Uterus (tissue), 4 donors: Measurements from ENCODE around the gene SAP25. TPM values are rescaled to one million over a fixed set of nuclear protein-coding genes. Genes with fewer than 3 reads are reported as not detected.
"Not testable (repeated sequence)": the region's sequence is repeated elsewhere in the genome, so short reads cannot be mapped to it uniquely, and the experiment has no call there.

ENCODE experiments used
- DNase-seq, 2 donors: peaks; one replicate each; pipeline ENCODE4 v3.0.0-alpha.2; 2019 to 2020
- H3K27ac ChIP-seq, 2 donors: fragments of 200-600 bp; sonication (generic); 1 replicate in 1 of 2; 2 replicates in 1 of 2; pipeline ENCODE4 v1.5.1; 2016 to 2018
- H3K27me3 ChIP-seq, 2 donors: fragments of 200-600 bp; sonication (generic); one replicate each; pipeline ENCODE4 v1.5.1; 2018 to 2019; ENCODE audit warnings: control low read depth in 1 of 2
- H3K36me3 ChIP-seq, 2 donors: fragments of 200-600 bp; sonication (generic); one replicate each; pipeline ENCODE4 v1.5.1; 2019; ENCODE audit warnings: control low read depth in 1 of 2
- H3K4me1 ChIP-seq, 2 donors: fragments of 200-600 bp; sonication (generic); one replicate each; pipeline ENCODE4 v1.5.1; 2018 to 2019; ENCODE audit warnings: control low read depth in 1 of 2
- H3K4me3 ChIP-seq, 2 donors: fragments of 200-600 bp; sonication (generic); 1 replicate in 1 of 2; 2 replicates in 1 of 2; pipeline ENCODE4 v1.5.1; 2018 to 2019; ENCODE audit warnings: mild to moderate bottlenecking in 1 of 2
- H3K9me3 ChIP-seq, 2 donors: fragments of 200-600 bp; sonication (generic); one replicate each; pipeline ENCODE4 v1.5.1; 2019; ENCODE audit warnings: control low read depth in 1 of 2
- POLR2A ChIP-seq, 2 donors: fragments of 450-650 bp; IDR thresholded peaks; one replicate each; pipeline ENCODE4 v1.6.1; 2016; ENCODE audit warnings: antibody characterized with exemption in 2 of 2, mild to moderate bottlenecking in 1 of 2, moderate library complexity in 1 of 2
- intact Hi-C: fragments of 100-400 bp; cut with DNase I; formaldehyde crosslinking; loops from one replicate; pipeline ENCODE4 v1.15.1; 2023; ENCODE audit warnings: low total_unique reads
- small RNA-seq: library from RNA; depleted of rRNA; stranded (forward); fragments of <200 nt; gene quantifications from one replicate; pipeline ENCODE3, GENCODE V24; 2016
- total RNA-seq, 4 donors: library from RNA; depleted of rRNA in 3 of 4; stranded (reverse); fragments of >200 nt in 3 of 4; gene quantifications; one replicate each; pipeline versions ENCODE4 v1.1.0 to v1.2.4, GENCODE V29; 2014 to 2023
- TF ChIP-seq, protein P1 (sequence below), 4 experiments: fragments of 200-600 bp in 2 of 4; fragments of 450-650 bp in 2 of 4; sonication (generic) in 2 of 4; IDR thresholded peaks; one replicate each; pipeline ENCODE4 v1.5.1; 2016 to 2019; ENCODE audit warnings: antibody characterized with exemption in 4 of 4, mild to moderate bottlenecking in 2 of 4, moderate library complexity in 1 of 4
- donor health status: DM: yes; HTN: yes; CAD: no.

SAP25 gene
- total RNA-seq, 4 donors from 2014 or later = 0.69 to 6.0 TPM; not detected in 2

DNA sequence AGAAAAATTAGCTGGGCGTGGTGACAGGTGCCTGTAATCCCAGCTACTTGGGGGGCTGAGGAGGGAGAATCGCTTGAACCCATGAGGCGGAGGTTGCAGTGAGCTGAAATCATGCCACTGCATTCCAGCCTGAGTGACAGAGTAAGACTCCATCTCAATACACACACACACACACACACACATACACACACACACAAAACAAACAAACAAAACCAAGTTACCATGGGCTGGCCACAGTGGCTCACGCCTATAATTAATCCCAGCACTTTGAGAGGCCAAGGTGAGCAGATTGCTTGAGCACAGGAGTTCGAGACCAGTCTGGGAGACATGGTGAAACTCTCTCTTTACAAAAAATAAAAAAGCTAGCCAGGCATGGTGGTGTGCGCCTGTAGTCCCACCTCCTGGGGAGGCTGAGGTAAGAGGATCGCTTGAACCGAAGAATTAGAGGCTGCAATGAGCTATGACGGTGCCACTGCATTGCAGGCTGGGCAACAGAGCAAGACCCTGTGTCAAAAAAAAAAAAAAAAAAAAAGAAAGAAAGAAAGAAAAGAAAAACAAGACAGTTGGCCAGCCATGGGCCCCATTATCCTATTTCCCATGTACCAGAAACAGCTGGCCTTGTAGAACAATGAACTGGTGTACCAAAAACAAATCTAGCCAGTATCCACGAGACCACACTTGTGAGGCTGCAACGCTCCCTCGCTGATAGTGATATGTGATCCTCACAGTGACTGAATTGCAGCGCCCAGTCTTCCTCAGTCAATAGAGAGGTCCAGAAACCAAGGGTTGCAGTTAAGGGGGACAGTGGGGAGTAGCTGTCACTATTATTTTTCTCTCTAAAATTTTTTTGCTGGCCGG lies 41.3 kb downstream of the SAP25 start:
- Histone ChIP-seq H3K36me3 (no peaks in the 10 kb centered on the region), H3K9me3 (no peaks in the 10 kb centered on the region), H3K27me3 (no peaks in the 10 kb centered on the region), H3K4me1 (no peaks in the 10 kb centered on the region), H3K4me3 (no peak overlapping the region), H3K27ac (no peak overlapping the region)
- intact Hi-C loops = no loop called here
- no peak for DNase-seq
- TF ChIP-seq POLR2A (IDR thresholded peaks at IDR 0.05) = no peak
- TF ChIP-seq, protein P1, sequence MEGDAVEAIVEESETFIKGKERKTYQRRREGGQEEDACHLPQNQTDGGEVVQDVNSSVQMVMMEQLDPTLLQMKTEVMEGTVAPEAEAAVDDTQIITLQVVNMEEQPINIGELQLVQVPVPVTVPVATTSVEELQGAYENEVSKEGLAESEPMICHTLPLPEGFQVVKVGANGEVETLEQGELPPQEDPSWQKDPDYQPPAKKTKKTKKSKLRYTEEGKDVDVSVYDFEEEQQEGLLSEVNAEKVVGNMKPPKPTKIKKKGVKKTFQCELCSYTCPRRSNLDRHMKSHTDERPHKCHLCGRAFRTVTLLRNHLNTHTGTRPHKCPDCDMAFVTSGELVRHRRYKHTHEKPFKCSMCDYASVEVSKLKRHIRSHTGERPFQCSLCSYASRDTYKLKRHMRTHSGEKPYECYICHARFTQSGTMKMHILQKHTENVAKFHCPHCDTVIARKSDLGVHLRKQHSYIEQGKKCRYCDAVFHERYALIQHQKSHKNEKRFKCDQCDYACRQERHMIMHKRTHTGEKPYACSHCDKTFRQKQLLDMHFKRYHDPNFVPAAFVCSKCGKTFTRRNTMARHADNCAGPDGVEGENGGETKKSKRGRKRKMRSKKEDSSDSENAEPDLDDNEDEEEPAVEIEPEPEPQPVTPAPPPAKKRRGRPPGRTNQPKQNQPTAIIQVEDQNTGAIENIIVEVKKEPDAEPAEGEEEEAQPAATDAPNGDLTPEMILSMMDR (IDR thresholded peaks at IDR 0.05) = no peak

DNA sequence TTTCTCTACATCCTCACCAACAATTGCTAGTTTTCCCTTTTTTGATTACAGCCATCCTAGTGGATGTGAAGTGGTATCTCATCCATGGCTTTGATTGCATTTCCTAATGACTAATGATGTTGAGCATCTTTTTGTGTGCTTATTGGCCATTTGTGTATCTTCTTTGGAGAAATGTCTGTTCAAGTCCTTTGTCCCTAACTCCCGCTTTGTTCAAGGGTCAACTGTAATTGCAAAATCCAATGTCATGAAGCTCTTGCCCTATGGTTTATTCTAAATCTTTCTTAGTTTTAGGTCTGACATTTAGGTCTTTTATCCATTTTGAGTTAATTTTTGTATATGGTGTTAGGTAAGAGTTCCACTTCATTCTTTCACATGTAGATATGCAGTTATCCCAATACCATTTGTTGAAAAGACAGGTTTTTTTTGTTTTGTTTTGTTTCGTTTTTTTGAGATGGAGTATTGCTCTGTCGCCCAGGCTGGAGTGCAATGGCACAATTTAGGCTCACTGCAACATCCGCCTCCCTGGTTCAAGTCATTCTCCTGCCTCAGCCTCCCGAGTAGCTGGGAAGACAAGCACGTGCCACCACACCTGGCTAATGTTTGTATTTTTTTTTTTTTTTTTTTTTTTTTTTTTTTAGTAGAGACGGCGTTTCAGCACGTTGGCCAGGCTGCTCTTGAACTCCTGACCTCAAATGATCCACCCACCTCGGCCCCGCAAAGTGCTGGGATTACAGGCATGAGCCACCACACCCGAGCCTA lies 45.4 kb downstream of the SAP25 start:
- H3K9me3 ChIP-seq, H3K27me3 ChIP-seq, H3K4me3 ChIP-seq, H3K4me1 ChIP-seq, H3K27ac ChIP-seq, H3K36me3 ChIP-seq, DNase-seq, intact Hi-C loops: not testable (repeated sequence)

DNA sequence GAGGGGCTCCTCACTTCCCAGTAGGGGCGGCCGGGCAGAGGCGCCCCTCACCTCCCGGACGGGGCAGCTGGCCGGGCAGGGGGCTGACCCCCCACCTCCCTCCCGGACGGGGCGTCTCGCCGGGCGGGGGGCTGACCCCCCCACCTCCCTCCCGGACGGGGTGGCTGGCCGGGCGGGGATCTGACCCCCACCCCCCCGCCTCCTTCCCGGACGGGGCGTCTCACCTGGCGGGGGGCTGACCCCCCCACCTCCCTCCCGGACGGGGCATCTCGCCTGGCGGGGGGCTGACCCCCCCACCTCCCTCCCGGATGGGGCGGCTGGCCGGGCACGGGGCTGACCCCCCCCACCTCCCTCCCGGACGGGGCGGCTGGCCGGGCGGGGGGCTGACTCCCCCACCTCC lies 50.5 kb downstream of the SAP25 start:
- H3K4me3 ChIP-seq, H3K36me3 ChIP-seq, H3K27ac ChIP-seq, DNase-seq, intact Hi-C loops, H3K9me3 ChIP-seq, H3K4me1 ChIP-seq, H3K27me3 ChIP-seq: not testable (repeated sequence)

Small RNA genes lying within 50 kb of the gene (small RNA-seq; reads per million reads assigned to genes)
- gene RN7SL416P (not detected), gene SAP25 (not detected)

Other genes starting within 250 kb of the SAP25 start
- 10 to 100 TPM; 13.4 to 66.1 (median 56.3) TPM for gene PILRB, start 215.8 kb downstream of the SAP25 start, total RNA-seq
- 10 to 100 TPM in 1 of 4 donors, 1 to 10 TPM in 3; 3.3 to 20.6 (median 6.7) TPM for gene PILRA, start 200.4 kb downstream of the SAP25 start, total RNA-seq
- 1 to 10 TPM in 3 of 4 donors, not detected in 1; 1.5 to 6.1 (median 5.2) TPM for gene ZCWPW1, start 145.2 kb downstream of the SAP25 start, total RNA-seq
- gene MEPCE, start 144.1 kb downstream of the SAP25 start, total RNA-seq = 10 to 100 TPM; 21.2 to 44.2 (median 30.2) TPM
- 10 to 100 TPM in 2 of 4 donors, 1 to 10 TPM in 2; 7.4 to 39.7 (median 17.8) TPM for gene PPP1R35, start 137.4 kb downstream of the SAP25 start, total RNA-seq
- 10 to 100 TPM in 1 of 4 donors, 1 to 10 TPM in 2, not detected in 1; 1.4 to 22.1 (median 1.8) TPM for gene SPACDR, start 109.6 kb downstream of the SAP25 start, total RNA-seq
- gene TSC22D4, start 94.7 kb downstream of the SAP25 start, total RNA-seq = 10 to 100 TPM; 17.6 to 40.3 (median 19.5) TPM
- gene NYAP1, start 90.0 kb downstream of the SAP25 start, total RNA-seq = 1 to 10 TPM in 2 of 4 donors, under 1 TPM in 2; 0.29 to 6.5 (median 2.4) TPM
- 10 to 100 TPM in 3 of 4 donors, 1 to 10 TPM in 1; 6.8 to 64.4 (median 20.4) TPM for gene AGFG2, start 34.7 kb downstream of the SAP25 start, total RNA-seq
- 100 to 1,000 TPM in 1 of 4 donors, 10 to 100 TPM in 3; 11.5 to 179 (median 56.8) TPM for gene LRCH4, start 12.2 kb upstream of the SAP25 start, total RNA-seq
- 1 to 10 TPM in 2 of 4 donors, not detected in 2; 2.9 to 4.9 TPM for gene FBXO24, start 12.4 kb upstream of the SAP25 start, total RNA-seq
- 100 to 1,000 TPM in 1 of 4 donors, 10 to 100 TPM in 2, 1 to 10 TPM in 1; 6.2 to 151 (median 57.8) TPM for gene PCOLCE, start 28.5 kb upstream of the SAP25 start, total RNA-seq
- 10 to 100 TPM in 2 of 4 donors, 1 to 10 TPM in 2; 1.3 to 35.3 (median 15.1) TPM for gene MOSPD3, start 38.6 kb upstream of the SAP25 start, total RNA-seq
- gene TFR2, start 67.7 kb upstream of the SAP25 start, total RNA-seq = 1 to 10 TPM in 1 of 4 donors, under 1 TPM in 1, not detected in 2; 0.43 to 2.0 TPM
- gene ACTL6B, start 82.5 kb upstream of the SAP25 start, total RNA-seq = not detected
- gene GNB2, start 99.8 kb upstream of the SAP25 start, total RNA-seq = 100 to 1,000 TPM in 2 of 4 donors, 10 to 100 TPM in 2; 72.0 to 245 (median 94.3) TPM
- gene GIGYF1, start 120.3 kb upstream of the SAP25 start, total RNA-seq = 10 to 100 TPM in 3 of 4 donors, 1 to 10 TPM in 1; 9.7 to 90.9 (median 31.9) TPM
- gene POP7, start 132.2 kb upstream of the SAP25 start, total RNA-seq = 10 to 100 TPM; 16.4 to 53.8 (median 23.8) TPM
- 1 to 10 TPM in 1 of 4 donors, not detected in 3; 1.1 TPM for gene EPO, start 146.6 kb upstream of the SAP25 start, total RNA-seq
- gene ZAN, start 159.7 kb upstream of the SAP25 start, total RNA-seq = under 1 TPM in 1 of 4 donors, not detected in 3; 0.07 TPM